Neuron (in vitro differentiated cells): ENCODE results near the gene RCAN2.

Experiments used
- H2AFZ ChIP-seq: one replicate; pipeline ENCODE4 v1.6.1; 2013; ENCODE audit warnings: low read depth, mild to moderate bottlenecking, inconsistent platforms, low read length, moderate library complexity
- H3K27me3 ChIP-seq: one replicate; pipeline ENCODE4 v1.6.1; 2013; ENCODE audit warnings: low read length; ENCODE audit not compliant: insufficient read depth
- H3K36me3 ChIP-seq: one replicate; pipeline ENCODE4 v1.6.1; 2013; ENCODE audit warnings: low read length; ENCODE audit not compliant: insufficient read depth
- H3K4me1 ChIP-seq: one replicate; pipeline ENCODE4 v1.6.1; 2013; ENCODE audit warnings: low read length; ENCODE audit not compliant: insufficient read depth
- H3K4me3 ChIP-seq: 2 replicates; pipeline ENCODE4 v1.5.1; 2013; ENCODE audit warnings: mild to moderate bottlenecking, low read length, moderate library complexity
- H3K9me3 ChIP-seq: one replicate; pipeline ENCODE4 v1.6.1; 2013; ENCODE audit warnings: low read length

Gene RCAN2

DNA sequence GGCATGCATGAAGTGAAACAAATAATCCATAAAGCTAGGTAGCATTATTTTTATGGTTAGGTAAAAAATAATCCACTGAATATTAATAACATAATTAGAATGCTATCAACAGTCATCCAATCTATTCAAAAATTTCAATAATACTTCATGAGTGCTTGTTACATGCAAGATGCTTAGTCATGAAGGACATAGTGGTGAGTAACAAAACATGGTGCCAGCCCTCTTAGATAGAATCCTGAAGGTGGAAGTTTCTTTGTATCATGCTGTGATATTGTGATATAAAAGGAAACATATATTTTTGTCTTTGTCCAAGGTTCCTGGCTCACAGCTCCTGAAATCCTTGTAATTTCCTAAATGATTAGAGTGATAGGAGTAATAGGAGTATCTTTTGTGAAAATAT is 14.9 kb downstream of the RCAN2 start:
- no peaks in the 10 kb centered on the region for H3K27me3 ChIP-seq
- H3K9me3 ChIP-seq: no peaks in the 10 kb centered on the region
- H2AFZ ChIP-seq: no peak overlapping the region
- no peak overlapping the region for H3K4me3 ChIP-seq
- H3K36me3 ChIP-seq: no peaks in the 10 kb centered on the region
- no peaks in the 10 kb centered on the region for H3K4me1 ChIP-seq

DNA sequence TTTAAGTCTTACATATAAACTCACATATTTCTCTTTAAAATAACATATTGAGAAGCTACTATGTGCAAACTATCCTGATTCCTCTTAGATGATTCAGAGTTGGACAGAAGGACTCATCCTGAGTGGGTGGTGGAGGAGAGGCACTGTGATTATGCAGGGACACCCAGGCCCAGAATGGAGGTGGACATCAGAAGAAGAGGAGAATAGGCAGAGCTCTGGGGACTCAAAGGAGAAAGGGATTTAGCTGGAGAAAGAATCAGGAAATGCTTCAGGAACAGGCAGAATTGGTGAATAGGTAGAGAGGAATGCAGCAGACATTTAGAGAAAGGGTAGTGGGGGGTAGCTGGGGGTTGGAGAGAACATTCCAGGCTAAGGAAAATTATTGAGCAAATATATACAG is 17.4 kb downstream of the RCAN2 start:
- no peaks in the 10 kb centered on the region for H3K36me3 ChIP-seq
- H3K4me1 ChIP-seq: no peaks in the 10 kb centered on the region

GRCh38 chr6:46472243-46472642 is 19.0 kb downstream of the RCAN2 start:
- no peaks in the 10 kb centered on the region for H3K27me3 ChIP-seq
- no peaks in the 10 kb centered on the region for H3K4me1 ChIP-seq
- no peaks in the 10 kb centered on the region for H3K9me3 ChIP-seq
- H3K36me3 ChIP-seq: no peaks in the 10 kb centered on the region
- no peak overlapping the region for H2AFZ ChIP-seq
- H3K4me3 ChIP-seq: no peak overlapping the region

More for the DNA sequence above, 17.4 kb downstream of the RCAN2 start:
- H2AFZ ChIP-seq: no peak overlapping the region
- no peak overlapping the region for H3K4me3 ChIP-seq
- no peaks in the 10 kb centered on the region for H3K27me3 ChIP-seq
- H3K9me3 ChIP-seq: no peaks in the 10 kb centered on the region

- H3K4me3 ChIP-seq: no peak overlapping the region
- H3K9me3 ChIP-seq: no peaks in the 10 kb centered on the region
- no peaks in the 10 kb centered on the region for H3K27me3 ChIP-seq
- H3K4me1 ChIP-seq: no peaks in the 10 kb centered on the region
- no peak overlapping the region for H2AFZ ChIP-seq
- no peaks in the 10 kb centered on the region for H3K36me3 ChIP-seq
Observed at GRCh38 chr6:46469021-46469420, 22.2 kb downstream of the RCAN2 start.

DNA sequence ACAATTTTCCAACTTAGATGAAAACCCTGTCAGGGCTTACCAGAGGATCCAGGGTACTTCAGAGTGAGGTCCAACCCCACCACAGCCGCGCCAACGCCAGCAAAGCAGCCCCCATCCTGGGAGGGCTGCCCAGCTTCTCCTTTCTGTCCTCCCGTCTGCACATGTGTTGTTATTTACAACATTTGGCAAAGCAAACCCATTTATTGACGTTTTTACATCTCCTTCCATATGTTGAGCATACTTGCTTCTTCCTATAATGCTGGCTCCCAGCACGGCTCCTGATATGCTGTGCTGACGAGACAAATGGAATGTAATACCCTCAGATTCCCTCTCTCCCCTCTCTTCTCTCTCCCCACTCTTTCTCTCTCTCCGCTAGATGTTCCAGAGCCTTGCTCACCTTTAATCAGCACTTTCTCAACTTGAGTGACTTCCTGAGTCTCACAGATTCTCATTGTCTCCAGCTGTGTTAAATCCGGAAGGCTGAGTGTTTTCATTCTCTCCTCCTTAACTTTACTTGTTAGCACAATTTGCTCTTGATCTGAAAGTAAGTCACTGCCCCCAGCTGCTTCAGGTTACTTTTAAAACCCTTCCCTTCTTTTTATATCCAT is 22.7 kb downstream of the RCAN2 start:
- H3K9me3 ChIP-seq: no peaks in the 10 kb centered on the region
- no peak overlapping the region for H3K4me3 ChIP-seq
- no peaks in the 10 kb centered on the region for H3K36me3 ChIP-seq
- H2AFZ ChIP-seq: no peak overlapping the region
- H3K27me3 ChIP-seq: no peaks in the 10 kb centered on the region
- no peaks in the 10 kb centered on the region for H3K4me1 ChIP-seq

GRCh38 chr6:46466570-46466969 is 24.7 kb downstream of the RCAN2 start:
- no peaks in the 10 kb centered on the region for H3K9me3 ChIP-seq
- H3K36me3 ChIP-seq: no peaks in the 10 kb centered on the region
- H3K4me3 ChIP-seq: no peak overlapping the region
- H3K4me1 ChIP-seq: no peaks in the 10 kb centered on the region
- H2AFZ ChIP-seq: no peak overlapping the region
- H3K27me3 ChIP-seq: no peaks in the 10 kb centered on the region

DNA sequence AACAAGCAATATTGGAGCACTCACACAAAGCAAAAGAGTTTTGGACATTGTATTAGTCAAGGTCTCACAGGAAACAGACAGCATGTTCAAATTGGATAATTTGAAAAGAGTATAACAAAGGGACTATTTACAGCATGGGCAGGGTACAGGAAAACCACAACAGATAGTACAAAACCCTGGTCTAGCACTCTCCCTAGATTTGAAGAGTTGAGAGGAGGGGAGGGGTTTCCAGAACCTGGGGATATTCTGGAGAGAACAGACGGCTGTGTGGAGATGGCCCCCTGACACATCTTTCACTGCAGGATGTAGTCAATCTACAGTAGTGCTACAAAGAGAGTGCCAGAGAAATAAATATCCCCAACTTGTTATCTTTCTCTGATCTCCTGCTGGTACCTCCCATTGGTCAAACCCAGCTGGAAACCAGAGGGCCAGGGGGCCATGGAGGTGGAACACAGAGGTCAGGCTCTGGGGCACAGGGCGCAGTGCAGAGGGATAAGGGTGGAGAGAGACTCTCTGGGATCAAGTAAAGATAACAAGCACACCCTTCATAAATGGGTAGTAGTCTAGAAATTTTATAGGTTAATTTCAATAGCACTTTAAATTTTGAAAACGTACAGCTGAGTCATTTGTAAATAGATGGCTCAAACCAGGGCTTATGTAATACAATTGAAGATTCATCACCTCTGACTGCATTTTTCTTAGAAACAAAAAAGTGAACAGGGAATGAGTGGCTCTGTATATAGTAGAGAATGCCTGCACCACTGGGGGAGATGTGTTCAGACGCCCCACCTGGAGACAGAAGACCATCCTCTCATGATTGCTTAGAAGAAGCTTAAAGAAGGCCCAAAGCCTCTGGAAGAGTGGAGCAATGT is 25.7 kb downstream of the RCAN2 start:
- Histone ChIP-seq H3K9me3 (no peaks in the 10 kb centered on the region), H2AFZ (no peak overlapping the region), H3K27me3 (no peaks in the 10 kb centered on the region), H3K36me3 (no peaks in the 10 kb centered on the region), H3K4me3 (no peak overlapping the region), H3K4me1 (no peaks in the 10 kb centered on the region)

DNA sequence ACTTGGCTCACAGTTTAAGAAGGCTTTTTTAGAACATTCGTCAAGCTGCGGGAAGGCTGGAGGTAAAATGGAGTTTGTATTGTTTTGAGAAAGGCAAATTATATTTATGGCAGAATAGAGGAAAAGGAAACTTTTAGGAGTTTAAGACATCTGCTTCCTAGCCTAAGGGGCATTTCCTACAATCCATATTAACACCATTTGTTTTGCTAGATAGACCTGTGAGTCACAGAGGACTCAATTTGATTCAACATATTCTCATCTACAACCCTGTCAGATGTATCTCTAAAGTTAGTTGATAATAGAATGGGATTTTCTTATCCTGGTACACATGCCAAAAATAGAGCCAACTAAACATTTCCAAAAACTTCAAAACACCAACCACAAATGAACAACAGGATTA is 35.0 kb downstream of the RCAN2 start:
- Histone ChIP-seq H3K4me1 (no peaks in the 10 kb centered on the region), H3K27me3 (no peaks in the 10 kb centered on the region), H3K9me3 (no peaks in the 10 kb centered on the region), H3K4me3 (no peak overlapping the region), H3K36me3 (no peaks in the 10 kb centered on the region), H2AFZ (no peak overlapping the region)

DNA sequence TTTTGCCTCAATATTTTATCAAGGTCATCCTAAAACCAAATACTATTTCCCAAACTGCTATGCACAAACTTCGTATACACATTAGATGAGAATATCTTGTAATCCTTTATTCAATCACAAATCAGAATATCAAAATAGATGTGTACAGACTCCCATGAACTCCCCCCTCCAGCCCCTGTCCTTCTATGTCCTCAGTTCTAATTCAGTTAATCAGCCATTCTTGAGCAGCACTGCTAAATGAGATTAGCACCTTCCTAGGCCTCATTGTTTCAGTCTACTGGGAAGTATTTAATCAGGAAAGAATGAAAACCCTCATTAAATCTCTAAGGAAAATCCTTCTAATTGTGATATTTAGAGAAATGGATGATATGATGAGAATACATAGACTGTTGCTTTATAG is 36.6 kb downstream of the RCAN2 start:
- H2AFZ ChIP-seq: no peak overlapping the region
- H3K27me3 ChIP-seq: no peaks in the 10 kb centered on the region
- H3K4me3 ChIP-seq: no peak overlapping the region
- H3K36me3 ChIP-seq: no peaks in the 10 kb centered on the region
- H3K4me1 ChIP-seq: no peaks in the 10 kb centered on the region
- H3K9me3 ChIP-seq: no peaks in the 10 kb centered on the region

DNA sequence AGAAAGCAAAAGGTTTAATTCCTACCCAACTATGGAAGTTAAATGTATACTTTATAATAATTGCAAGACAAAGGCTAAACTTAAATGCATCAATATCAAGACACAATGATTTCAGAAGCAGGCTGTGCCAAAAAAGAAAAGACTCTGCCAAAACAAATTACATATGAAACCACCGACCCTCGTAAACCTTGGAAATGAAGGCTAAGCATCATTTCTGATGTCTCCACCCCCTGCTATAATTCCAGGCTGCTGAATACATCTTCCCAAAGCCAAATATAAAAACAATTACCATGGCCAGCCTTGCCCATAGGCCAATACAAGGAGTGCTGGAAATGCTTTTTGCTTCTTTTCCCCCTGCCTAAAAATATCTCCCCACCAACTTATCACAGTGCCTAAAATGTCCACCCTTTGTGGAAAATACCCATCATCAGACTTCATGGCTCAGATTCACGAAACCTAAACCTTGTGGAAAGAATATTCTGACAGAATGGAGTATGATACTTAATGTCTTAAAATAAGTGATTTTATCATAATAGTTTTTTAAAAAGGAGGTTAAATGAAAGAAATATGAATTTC is 37.4 kb downstream of the RCAN2 start:
- no peaks in the 10 kb centered on the region for H3K27me3 ChIP-seq
- no peak overlapping the region for H2AFZ ChIP-seq
- H3K36me3 ChIP-seq: no peaks in the 10 kb centered on the region
- no peaks in the 10 kb centered on the region for H3K9me3 ChIP-seq
- no peak overlapping the region for H3K4me3 ChIP-seq
- H3K4me1 ChIP-seq: no peaks in the 10 kb centered on the region

- Histone ChIP-seq H3K4me3 (no peak overlapping the region), H2AFZ (no peak overlapping the region), H3K27me3 (no peaks in the 10 kb centered on the region), H3K9me3 (no peaks in the 10 kb centered on the region), H3K36me3 (no peaks in the 10 kb centered on the region), H3K4me1 (no peaks in the 10 kb centered on the region)
Observed at GRCh38 chr6:46453216-46453615, 38.0 kb downstream of the RCAN2 start.

DNA sequence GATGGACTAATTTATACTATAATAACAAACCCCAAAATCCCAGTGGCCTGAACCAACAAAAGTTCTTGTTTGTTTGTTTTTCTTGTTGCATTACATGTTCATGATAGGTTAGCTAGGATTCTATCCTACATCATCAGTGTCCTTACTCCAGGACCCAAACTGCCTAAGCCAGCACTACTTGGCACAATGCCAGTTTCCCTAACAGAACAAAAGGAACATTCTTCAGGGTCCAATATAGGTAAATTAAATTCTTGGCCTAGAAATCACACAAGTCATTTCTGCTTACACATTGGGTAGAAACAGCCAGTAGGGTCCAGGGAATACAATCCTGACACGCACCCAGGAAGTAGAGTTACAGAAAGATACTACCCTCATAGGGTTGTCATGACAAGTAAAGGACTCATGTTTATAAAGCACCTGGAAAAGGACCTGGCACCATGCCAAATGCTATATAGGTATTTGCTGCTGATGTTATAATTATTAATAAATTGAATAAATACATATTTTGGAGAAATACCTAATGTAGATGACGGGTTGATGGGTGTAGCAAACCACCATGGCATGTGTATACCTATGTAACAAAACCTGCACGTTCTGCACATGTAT is 38.8 kb downstream of the RCAN2 start:
- H3K4me1 ChIP-seq: no peaks in the 10 kb centered on the region
- H3K36me3 ChIP-seq: no peaks in the 10 kb centered on the region
- no peaks in the 10 kb centered on the region for H3K9me3 ChIP-seq
- H3K4me3 ChIP-seq: no peak overlapping the region
- no peaks in the 10 kb centered on the region for H3K27me3 ChIP-seq
- no peak overlapping the region for H2AFZ ChIP-seq

GRCh38 chr6:46451343-46451742 is 39.9 kb downstream of the RCAN2 start:
- Histone ChIP-seq H3K27me3 (no peaks in the 10 kb centered on the region), H3K36me3 (no peaks in the 10 kb centered on the region), H2AFZ (no peak overlapping the region), H3K4me1 (no peaks in the 10 kb centered on the region), H3K9me3 (no peaks in the 10 kb centered on the region), H3K4me3 (no peak overlapping the region)
